MM.1S (cell line): ENCODE data around the gene ADGRL1.

Experiments used
- EZH2 ChIP-seq: fragments of 300-600 bp; sonication (generic); optimal IDR thresholded peaks from 2 replicates; pipeline ENCODE3; 2017; ENCODE audit warnings: low read depth, mild to moderate bottlenecking, antibody characterized with exemption, low read length, mixed read lengths
- EZH2phosphoT487 ChIP-seq: fragments of 300-600 bp; sonication (generic); IDR thresholded peaks from 2 replicates; pipeline ENCODE4 v1.6.1; 2018; ENCODE audit warnings: antibody characterized with exemption, low read length
- TF ChIP-seq, protein P1 (sequence below): fragments of 300-600 bp; sonication (generic); IDR thresholded peaks from 2 replicates; pipeline ENCODE4 v1.5.1; 2016; ENCODE audit warnings: antibody characterized with exemption, low read length, mixed read lengths

DNA sequence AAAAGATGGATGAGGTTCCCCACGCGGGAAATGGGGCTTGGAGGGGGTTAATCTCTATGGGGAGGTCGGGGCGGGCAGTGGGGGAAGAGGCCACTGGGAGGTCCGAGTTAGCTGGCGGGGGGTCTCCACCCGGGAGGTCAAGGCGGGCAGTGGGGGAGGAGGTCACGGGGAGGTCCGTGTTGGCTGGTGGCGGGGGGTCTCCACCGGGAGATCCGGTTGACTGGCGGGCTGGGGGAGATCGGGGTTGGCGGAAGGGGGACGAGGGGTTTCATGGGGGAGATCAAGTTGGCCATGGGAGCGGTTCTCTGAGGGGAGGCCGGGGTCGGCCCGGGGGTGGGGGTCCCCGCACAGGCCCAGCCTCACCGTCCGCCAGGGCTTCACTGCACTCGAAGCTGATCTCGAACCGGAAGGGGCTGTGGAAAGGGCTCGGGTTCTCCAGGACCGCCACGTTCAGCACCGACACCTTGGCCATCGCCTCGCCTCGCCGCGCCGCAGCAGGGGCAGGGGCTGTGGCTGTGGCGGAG lies 69.9 kb downstream of the ADGRL1 start:
- TF ChIP-seq, protein P1, sequence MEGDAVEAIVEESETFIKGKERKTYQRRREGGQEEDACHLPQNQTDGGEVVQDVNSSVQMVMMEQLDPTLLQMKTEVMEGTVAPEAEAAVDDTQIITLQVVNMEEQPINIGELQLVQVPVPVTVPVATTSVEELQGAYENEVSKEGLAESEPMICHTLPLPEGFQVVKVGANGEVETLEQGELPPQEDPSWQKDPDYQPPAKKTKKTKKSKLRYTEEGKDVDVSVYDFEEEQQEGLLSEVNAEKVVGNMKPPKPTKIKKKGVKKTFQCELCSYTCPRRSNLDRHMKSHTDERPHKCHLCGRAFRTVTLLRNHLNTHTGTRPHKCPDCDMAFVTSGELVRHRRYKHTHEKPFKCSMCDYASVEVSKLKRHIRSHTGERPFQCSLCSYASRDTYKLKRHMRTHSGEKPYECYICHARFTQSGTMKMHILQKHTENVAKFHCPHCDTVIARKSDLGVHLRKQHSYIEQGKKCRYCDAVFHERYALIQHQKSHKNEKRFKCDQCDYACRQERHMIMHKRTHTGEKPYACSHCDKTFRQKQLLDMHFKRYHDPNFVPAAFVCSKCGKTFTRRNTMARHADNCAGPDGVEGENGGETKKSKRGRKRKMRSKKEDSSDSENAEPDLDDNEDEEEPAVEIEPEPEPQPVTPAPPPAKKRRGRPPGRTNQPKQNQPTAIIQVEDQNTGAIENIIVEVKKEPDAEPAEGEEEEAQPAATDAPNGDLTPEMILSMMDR: no peak
- TF ChIP-seq EZH2 (no peak), EZH2phosphoT487 (no peak)
